ENCODE data around the gene STMN1.

The STMN1 gene

GRCh38 chr1:25922056-25922970, 16.1 kb upstream of the STMN1 start:
- peak in 1 of 2 donors; percentile 24 for DNase-seq (ENCODE audit: low read depth in 2 of 2)

GRCh38 chr1:25918615-25919014, 12.4 kb upstream of the STMN1 start:
- DNase-seq (ENCODE audit: low read depth in 2 of 2), result no peak

- no peak for DNase-seq (ENCODE audit: low read depth in 2 of 2)
These were observed 11.8 kb upstream of the STMN1 start for GRCh38 chr1:25917996-25918395.

GRCh38 chr1:25916460-25916859, 10.2 kb upstream of the STMN1 start:
- DNase-seq (ENCODE audit: low read depth in 2 of 2), result no peak

- no peak for DNase-seq (ENCODE audit: low read depth in 2 of 2)
These were observed 8.1 kb upstream of the STMN1 start for GRCh38 chr1:25914074-25914995.

- DNase-seq (ENCODE audit: low read depth in 2 of 2), result no peak
These were observed 7.0 kb upstream of the STMN1 start for GRCh38 chr1:25913206-25913605.

GRCh38 chr1:25912076-25912831, 6.0 kb upstream of the STMN1 start:
- DNase-seq (ENCODE audit: low read depth in 2 of 2), result no peak

GRCh38 chr1:25911162-25911561, 4.9 kb upstream of the STMN1 start:
- DNase-seq (ENCODE audit: low read depth in 2 of 2), result no peak

GRCh38 chr1:25909040-25909439, 2.8 kb upstream of the STMN1 start:
- no peak for DNase-seq (ENCODE audit: low read depth in 2 of 2)

- no peak for DNase-seq (ENCODE audit: low read depth in 2 of 2)
These were observed 1.9 kb upstream of the STMN1 start for GRCh38 chr1:25908161-25908560.

GRCh38 chr1:25907601-25908000, 1.4 kb upstream of the STMN1 start:
- DNase-seq (ENCODE audit: low read depth in 2 of 2), result no peak

- no peak for DNase-seq (ENCODE audit: low read depth in 2 of 2)
These were observed 553 bp upstream of the STMN1 start for GRCh38 chr1:25906644-25907300.

- peak; percentile 98 to 99 for DNase-seq (ENCODE audit: low read depth in 2 of 2)
These were observed 1.1 kb downstream of the STMN1 start for GRCh38 chr1:25904943-25905679.

- DNase-seq (ENCODE audit: low read depth in 2 of 2), result no peak
These were observed 2.2 kb downstream of the STMN1 start for GRCh38 chr1:25903986-25904385.

GRCh38 chr1:25902462-25902861, 3.8 kb downstream of the STMN1 start:
- no peak for DNase-seq (ENCODE audit: low read depth in 2 of 2)

GRCh38 chr1:25900219-25900618, 6.0 kb downstream of the STMN1 start:
- no peak for DNase-seq (ENCODE audit: low read depth in 2 of 2)

GRCh38 chr1:25899792-25900191, 6.4 kb downstream of the STMN1 start:
- no peak for DNase-seq (ENCODE audit: low read depth in 2 of 2)

GRCh38 chr1:25898223-25899015, 7.8 kb downstream of the STMN1 start:
- DNase-seq (ENCODE audit: low read depth in 2 of 2), result no peak

GRCh38 chr1:25897754-25898153, 8.5 kb downstream of the STMN1 start:
- no peak for DNase-seq (ENCODE audit: low read depth in 2 of 2)

- no peak for DNase-seq (ENCODE audit: low read depth in 2 of 2)
These were observed 10.0 kb downstream of the STMN1 start for GRCh38 chr1:25896266-25896665.

All from stimulated activated CD8-positive, alpha-beta memory T cell treated with anti-CD3 and anti-CD28 coated beads, Interleukin-2, amount 100 ng/mL, for 48 hours (primary cell).